ENCODE results near the gene FARSB.

- TF ChIP-seq POLR2AphosphoS5 (IDR thresholded peaks at IDR 0.05; ENCODE audit: low read depth, low read length) = peak; percentile 97
- TF ChIP-seq POLR2A (IDR thresholded peaks at IDR 0.05; ENCODE audit: low read depth, low read length) = peak; percentile 96
Measured at GRCh38 chr2:222655787-222656525, at the start of gene FARSB.
